GM21360 (cell line): ENCODE results near the gene IL6ST.
A peak's percentile ranks its signal among the peaks of the same experiment; 100 is the strongest.
"Not testable (repeated sequence)": the region's sequence is repeated elsewhere in the genome, so short reads cannot be mapped to it uniquely, and the experiment has no call there.

ENCODE experiments used
- ATAC-seq: cut with Tn5 transposase; IDR thresholded peaks from one replicate; pipeline ENCODE4 v1.9.1; 2021; ENCODE audit warnings: mild to moderate bottlenecking, moderate library complexity; ENCODE audit not compliant: unreplicated experiment

IL6ST gene

DNA sequence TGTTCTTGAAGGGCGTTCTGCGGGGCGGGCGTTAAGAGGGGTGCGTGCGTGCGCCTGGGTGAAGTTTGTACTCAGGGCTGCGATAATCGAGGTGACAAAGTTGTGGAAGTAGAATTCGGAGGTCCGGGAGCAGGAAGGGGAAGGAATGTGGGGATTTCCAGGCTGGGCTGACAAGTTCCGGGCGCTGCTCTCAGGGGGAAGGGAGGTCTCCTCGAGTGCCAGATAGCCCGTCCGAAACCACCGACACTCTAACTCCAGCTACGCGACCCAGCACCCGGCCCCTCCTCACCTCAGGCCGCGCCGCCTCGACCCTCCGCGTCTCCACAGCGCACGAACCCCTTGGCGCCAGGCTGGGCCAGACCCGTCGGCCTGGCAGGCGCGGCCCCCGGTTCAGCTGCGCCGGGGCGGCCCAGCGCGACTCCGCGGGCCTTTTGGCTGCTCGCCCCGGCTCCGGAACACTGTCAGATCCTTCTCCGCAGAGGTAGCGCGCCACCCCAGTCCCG lies at the start of gene IL6ST:
TSS of gene IL6ST (minus strand) at position 469 of the 503 bp plus-strand sequence. CDS start 18,685 bp downstream, outside the sequence.
- peak; percentile 35 for ATAC-seq

DNA sequence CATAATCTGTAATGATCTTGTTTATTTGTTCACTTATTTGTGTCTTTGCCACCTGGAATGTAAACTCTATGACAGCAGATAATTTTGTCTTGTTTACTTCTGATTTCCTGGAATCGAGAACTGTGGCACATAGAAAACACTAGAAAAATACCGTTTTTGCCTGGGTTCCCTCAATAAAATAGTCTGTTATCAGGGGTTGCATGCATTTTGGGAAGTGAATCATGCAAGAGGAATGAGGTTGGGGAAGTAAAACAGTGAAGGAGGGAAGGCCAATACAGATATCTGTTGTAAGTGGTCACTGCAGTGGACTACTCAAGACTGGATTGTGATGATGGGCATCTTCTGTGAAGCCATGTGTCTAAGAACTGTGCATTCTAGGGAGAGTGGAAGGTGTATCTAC lies 45.2 kb upstream of the IL6ST start:
- ATAC-seq = no peak

DNA sequence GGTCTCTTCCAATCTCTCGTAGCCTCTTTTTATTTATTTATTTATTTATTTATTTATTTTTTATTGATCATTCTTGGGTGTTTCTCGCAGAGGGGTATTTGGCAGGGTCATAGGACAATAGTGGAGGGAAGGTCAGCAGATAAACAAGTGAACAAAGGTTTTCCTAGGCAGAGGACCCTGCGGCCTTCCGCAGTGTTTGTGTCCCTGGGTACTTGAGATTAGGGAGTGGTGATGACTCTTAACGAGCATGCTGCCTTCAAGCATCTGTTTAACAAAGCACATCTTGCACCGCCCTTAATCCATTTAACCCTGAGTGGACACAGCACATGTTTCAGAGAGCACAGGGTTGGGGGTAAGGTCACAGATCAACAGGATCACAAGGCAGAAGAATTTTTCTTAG lies 43.4 kb upstream of the IL6ST start:
- ATAC-seq = not testable (repeated sequence)

DNA sequence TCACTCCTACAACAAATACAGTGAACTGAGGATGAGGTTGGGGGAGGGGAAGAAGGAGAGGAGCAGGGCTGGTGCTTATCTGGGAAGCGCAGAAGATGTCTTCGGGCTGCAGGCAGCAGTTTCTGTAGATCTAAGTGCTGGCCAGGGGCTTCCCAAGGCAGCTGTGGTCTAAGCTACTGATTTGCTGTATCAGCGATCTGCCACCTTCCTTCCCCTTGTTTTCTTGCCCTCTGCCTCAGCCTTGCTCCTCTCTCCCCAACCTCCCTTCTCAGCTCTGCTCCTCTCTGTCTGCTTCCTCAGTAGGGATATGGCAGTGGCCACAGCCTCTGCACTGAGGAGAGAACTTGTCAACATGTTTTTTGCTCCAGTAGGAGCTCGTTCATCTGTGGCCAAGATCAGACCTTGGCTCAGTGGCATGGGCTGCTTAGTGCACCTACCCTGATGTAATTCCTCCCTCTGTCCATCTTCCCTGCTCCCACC lies 42.8 kb upstream of the IL6ST start:
- no peak for ATAC-seq

DNA sequence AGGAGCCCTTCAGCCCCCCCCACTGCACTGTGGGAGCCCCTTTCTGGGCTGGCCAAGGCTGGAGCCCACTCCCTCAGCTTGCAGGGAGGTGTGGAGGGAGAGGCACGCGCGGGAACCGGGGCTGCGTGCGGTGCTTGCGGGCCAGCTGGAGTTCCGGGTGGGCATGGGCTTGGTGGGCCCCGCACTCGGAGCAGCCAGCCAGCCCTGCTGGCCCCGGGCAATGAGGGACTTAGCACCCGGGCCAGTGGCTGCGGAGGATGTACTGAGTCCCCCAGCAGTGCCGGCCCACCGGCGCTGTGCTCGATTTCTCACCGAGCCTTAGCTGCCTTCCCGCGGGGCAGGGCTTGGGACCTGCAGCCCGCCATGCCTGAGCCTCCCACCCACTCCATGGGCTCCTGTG lies 40.6 kb upstream of the IL6ST start:
- ATAC-seq = not testable (repeated sequence)

DNA sequence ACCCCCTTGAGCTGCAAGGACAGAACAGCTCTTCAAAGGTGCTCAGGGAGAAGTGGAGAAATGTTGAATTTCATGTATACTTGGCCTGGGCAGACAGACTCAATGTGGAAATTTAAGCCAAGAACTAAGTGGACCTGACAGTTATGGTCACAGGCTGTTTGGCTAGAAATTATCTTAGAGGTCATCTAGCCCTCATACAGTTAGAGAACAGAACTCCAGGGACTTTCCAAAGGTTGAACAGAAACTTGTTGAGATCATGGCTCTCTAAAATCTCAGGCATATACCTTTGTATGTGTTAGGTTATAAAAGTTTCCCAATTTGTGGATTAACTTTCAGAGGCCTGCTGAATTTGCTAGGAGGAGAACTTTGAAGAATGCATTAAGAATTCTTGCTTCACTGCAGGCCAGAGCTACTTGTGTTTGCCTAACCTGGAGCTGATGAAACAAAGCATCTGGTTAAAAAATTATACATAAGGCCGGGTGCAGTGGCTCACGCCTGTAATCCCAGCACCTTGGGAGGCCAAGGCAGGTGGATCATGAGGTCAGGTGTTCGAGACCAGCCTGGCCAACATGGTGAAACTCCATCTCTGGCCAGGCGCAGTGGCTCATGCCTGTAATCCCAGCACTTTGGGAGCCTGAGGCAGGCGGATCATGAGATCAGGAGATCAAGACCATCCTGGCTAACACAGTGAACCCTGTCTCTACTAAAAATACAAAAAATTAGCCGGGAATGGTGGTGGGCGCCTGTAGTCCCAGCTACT lies 35.3 kb upstream of the IL6ST start:
- not testable (repeated sequence) for ATAC-seq

DNA sequence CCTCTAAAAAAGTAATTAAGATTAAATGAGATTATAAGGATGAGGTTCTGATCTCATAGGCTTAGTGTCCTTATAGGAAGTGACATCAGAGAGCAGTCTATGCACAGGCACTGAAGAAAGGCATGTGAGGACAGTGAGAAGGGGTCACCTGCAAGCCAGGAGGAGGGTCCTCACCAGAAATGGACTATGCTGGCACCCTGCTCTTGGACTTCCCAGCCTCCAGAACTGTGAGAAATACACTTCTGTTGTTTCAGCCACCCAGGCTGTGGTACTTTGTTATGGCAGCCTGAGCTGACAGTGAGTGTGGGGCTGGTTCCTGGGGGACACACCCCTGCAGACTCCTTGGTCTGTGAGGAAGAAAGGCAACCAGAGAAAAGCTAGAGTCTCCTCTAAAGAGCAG lies 34.7 kb upstream of the IL6ST start:
- ATAC-seq = no peak

DNA sequence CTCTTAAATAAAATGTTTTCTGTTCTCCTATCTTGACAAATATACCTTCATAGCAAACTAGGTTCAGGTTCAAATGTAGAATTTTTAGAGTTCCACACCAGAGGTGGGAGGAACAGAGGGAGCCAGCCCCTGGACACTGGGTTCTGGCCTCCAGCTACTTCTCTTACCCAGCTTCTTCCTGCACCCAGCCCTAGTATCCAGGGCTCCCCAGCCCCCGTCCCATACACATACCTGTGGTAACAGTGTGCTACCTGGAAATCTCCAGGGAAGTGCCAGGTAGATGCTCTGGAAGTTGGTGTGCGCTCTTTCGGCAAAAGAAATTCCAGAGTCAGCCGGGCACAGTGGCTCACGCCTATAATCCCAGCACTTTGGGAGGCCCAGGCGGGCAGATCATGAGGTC lies 33.9 kb upstream of the IL6ST start:
- no peak for ATAC-seq

DNA sequence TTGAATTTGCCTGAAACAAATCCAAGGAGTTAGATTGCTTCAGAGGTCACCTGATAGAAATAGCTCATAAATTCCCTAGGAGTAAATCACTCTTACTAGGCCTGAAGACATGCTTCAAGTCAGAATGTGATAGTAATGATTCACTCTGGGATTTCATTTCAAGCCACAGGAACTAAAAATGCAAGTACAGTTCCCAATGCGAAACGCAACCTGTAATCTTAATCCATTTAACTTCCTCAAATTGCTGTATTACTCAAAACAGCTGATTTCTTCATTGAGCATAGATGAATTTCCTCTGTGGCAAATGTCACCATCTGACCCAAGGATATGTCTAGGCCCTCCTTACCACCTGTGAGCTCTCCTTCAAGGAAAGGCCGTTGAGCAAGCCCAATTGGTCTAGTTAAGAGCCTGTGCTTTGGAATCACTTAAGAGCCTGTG lies 32.1 kb upstream of the IL6ST start:
- ATAC-seq = peak; percentile 80

DNA sequence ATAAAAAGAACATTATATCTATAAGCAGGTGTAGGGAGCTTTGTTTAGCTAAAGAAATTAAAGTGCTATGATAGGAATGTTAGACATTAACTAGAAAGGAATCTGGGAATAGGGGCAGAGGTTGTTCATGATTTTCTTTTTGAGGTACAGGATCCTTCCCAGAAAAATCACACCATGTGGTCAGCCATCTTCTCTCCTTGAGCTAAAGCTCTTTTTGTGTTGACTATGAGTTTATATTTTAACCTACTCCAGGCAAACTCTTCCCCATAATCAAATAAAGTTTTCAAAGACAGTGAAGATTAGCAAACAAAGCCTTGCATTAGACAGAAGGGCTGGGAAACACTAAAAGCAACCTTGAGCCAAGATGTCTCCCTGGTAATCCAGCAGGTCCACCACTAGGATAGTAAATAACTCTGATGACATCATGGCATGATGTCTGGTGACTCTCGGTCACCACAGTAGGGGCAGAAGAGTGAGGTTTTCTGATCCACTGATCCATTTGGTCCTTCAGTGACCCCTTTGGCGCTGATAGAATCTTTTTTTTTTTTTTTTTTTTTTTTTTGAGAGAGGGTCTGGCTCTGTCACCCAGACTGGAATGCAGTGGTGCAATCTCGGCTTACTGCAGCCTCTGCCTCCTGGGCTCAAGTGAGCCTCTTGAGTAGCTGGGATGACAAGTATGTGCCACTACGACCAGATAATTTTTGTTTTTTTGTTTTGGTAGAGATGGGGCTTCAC lies 30.6 kb upstream of the IL6ST start:
- ATAC-seq = no peak

DNA sequence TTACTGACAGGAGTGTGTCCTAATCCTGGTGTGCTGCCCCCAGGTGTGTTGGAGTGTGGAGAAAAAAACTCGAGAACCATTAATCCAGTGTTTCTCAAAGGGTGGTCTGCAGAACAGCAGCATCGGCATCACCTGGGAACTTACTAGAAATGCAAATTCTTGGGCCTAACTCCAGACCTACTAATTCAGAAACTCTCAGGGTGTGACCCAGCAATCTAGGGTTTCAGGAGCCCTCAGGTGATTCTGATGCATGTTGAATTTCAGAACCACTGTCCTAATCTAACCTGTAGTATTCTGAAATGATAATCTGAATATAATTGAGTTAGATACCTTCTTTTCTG lies 30.0 kb upstream of the IL6ST start:
- no peak for ATAC-seq

DNA sequence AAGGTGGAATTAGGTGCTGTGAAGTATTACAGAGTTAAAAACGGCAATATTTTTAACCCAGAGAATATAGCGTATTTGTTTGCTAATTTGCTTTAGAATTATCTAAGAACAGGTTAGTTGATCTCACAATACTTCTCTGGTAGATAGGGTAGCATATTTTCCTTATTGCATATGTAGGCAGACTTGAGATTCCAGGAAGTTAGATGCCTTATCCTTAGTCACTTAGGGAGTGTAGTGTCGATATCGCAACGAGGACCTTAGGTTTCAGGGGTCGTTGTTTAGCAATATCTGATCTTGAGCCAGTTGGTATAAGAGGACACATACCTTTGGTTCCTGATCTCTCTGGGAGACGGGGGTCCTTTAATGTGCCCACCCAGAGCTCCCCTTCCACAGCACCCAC lies 28.5 kb upstream of the IL6ST start:
- ATAC-seq = no peak

DNA sequence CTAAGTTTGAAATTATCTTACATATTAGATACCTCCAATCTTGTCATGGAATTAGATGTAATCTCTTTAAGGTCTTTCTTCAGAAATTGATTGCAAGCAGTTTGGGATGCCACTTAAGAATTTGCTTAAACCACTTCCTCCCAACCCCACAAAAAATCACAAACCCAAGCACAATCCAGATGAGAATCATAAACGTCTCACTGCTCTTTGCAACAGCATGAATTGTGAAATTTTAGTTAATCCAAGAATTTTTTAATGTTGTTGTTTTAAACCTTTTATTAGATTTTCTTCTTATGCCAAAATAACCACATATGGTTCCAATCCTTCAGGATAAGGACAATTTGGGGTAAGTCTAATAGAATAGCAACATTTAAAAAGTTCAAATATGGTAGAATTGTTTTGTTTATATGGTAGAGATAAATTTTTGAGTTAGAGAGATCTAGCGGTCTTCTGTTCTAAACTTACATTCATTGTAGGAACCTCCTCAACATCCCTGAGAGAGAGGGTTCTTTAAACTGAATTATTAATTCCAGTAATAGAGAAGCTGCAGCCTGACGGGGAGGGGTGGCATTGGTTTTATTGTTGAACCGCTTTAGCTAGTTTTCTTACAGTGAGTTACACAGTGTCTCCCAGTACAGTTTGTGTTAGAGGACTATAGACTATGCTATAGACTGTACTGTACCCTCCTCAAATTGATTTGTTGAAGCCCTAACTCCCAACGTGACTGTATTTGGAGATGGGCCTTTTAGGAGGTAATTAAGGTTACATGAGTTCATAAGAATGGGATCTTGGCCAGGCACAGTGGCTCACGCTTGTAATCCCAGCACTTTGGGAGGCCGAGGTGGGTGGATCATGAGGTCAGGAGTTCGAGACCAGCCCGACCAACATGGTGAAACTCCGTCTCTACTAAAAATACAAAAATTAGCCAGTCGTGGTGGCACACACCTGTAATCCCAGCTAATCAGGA lies 24.8 kb upstream of the IL6ST start:
- no peak for ATAC-seq

DNA sequence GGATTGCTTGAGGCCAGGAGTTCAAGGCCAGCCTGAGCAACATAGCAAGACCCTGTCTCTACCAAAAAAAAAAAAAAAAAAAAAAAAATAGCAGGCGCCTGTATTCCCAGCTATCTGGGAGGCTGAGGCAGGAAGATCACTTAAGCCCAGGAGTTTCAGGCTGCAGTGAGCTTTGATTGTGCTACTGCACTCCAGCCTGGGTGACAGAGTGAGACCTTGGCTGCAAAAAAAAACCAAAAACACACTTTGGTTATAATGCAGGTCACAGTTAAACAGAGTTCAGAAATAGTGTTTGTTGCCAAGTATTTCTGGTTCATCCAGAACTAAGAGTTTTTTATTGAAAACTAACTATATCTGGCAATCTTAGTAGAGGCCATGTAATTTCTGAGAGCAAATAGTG lies 24.1 kb upstream of the IL6ST start:
- ATAC-seq = no peak

DNA sequence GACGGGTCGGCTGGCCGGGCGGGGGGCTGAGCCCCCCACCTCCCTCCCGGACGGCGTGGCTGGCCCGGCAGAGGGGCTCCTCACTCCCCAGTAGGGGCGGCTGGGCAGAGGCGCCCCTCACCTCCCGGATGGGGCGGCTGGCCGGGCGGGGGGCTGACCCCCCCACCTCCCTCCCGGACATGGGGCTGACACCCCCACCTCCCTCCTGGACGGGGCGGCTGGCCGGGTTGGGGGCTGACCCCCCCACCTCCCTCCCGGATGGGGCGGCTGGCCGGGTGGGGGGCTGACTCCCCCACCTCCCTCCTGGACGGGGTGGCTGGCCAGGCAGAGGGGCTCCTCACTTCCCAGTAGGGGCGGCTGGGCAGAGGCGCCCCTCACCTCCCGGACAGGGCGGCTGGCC lies 19.9 kb upstream of the IL6ST start:
- not testable (repeated sequence) for ATAC-seq

DNA sequence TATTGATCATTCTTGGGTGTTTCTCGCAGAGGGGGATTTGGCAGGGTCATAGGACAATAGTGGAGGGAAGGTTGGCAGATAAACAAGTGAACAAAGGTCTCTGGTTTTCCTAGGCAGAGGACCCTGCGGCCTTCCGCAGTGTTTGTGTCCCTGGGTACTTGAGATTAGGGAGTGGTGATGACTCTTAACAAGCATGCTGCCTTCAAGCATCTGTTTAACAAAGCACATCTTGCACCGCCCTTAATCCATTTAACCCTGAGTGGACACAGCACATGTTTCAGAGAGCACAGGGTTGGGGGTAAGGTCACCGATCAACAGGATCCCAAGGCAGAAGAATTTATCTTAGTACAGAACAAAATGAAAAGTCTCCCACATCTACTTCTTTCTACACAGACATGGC lies 19.2 kb upstream of the IL6ST start:
- not testable (repeated sequence) for ATAC-seq

DNA sequence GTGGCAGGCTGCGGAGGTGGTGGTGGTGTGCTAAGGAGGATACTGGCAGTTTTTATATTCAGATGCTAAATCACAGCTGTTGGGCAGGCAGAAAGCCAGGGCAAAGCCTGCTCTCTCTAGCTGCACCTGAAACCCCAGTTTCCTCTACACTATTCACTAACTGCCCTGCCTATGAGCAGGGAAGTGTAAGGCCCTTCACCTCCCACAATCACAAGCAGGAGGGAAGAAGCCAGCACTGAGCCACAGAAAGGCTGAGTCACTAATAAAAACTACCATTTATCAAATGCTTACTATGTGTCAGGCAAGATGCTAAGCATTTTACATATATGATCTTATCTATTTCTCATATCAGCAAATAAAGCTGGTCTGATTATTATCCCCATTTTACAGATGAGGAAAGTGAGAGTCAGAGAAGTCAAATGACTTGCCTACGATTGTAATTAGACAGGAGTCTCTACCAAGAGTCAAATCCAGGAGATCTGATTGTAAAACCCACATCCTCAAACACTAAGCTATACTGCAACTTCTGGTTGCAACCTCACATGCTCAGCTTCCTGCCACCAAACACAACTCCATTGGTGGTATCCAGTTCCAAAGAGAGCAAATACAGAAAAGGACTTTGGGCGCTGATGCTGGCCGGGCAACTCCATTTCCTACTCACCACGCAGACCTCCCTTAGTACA lies 17.7 kb upstream of the IL6ST start:
- ATAC-seq = no peak

DNA sequence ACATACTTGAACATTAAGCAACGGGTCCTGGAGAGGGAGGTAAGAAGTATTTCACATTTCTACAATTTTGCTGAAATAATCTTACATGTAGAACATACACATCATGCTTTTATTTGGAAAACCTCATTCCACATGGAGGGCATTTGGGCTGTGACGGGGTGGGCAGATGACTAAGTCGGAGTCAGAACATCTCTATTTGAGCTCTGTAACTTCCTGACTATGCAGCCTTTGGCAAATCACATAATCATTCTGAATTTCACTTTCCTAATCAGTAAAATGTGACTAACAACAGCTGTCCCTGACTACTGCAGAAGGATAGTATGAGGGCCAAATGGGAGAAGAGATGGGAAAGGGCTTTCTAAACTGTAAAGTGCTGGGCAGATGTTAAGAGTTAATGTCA lies 17.1 kb upstream of the IL6ST start:
- ATAC-seq = no peak

DNA sequence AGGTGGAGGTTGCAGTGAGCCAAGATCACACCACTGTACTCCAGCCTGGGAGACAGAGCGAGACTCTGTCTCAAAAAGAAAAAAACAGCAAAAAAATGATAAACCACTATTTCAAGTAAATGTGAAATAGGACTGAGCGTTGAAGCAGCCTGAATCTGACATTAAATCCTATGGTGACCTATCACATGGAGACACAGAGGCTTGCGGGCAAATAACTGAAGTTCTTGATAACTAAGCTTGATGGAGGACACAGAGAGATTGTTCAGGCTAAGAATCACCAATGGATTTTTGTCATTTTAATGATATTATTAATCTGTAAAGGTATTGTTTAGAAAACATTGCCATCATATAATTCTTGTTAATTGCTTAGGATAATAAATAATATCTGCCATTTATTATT lies 15.7 kb upstream of the IL6ST start:
- ATAC-seq = no peak

DNA sequence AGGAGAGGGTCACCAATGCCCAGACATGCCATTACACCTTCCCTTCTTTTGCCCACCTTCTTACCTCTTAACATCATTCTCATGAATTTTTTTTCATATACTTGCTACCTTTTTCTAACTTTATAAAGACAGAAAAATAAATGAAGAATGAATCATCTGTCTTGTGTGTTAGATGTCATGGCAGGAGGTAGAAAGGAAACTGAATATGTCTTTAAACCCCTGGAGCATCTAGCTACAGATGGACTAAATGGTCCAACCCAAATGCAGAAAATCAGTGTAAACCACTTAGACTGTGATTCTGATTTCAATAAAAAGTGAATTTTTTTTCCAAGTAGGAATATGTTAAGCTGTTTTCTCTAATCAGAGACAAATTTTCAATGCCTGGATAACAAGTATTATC lies 11.8 kb upstream of the IL6ST start:
- no peak for ATAC-seq
